ENCODE results near the gene GPC1.

The GPC1 gene

GRCh38 chr2:240506406-240507059, 71.1 kb downstream of the GPC1 start:
- no peak overlapping the region for H3K4me3 ChIP-seq (ENCODE audit: low read depth, low read length)
- TF ChIP-seq, protein P1, sequence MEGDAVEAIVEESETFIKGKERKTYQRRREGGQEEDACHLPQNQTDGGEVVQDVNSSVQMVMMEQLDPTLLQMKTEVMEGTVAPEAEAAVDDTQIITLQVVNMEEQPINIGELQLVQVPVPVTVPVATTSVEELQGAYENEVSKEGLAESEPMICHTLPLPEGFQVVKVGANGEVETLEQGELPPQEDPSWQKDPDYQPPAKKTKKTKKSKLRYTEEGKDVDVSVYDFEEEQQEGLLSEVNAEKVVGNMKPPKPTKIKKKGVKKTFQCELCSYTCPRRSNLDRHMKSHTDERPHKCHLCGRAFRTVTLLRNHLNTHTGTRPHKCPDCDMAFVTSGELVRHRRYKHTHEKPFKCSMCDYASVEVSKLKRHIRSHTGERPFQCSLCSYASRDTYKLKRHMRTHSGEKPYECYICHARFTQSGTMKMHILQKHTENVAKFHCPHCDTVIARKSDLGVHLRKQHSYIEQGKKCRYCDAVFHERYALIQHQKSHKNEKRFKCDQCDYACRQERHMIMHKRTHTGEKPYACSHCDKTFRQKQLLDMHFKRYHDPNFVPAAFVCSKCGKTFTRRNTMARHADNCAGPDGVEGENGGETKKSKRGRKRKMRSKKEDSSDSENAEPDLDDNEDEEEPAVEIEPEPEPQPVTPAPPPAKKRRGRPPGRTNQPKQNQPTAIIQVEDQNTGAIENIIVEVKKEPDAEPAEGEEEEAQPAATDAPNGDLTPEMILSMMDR (IDR thresholded peaks at IDR 0.05; ENCODE audit: borderline replicate concordance, insufficient read depth, low read depth, low read length), result no peak

DNA sequence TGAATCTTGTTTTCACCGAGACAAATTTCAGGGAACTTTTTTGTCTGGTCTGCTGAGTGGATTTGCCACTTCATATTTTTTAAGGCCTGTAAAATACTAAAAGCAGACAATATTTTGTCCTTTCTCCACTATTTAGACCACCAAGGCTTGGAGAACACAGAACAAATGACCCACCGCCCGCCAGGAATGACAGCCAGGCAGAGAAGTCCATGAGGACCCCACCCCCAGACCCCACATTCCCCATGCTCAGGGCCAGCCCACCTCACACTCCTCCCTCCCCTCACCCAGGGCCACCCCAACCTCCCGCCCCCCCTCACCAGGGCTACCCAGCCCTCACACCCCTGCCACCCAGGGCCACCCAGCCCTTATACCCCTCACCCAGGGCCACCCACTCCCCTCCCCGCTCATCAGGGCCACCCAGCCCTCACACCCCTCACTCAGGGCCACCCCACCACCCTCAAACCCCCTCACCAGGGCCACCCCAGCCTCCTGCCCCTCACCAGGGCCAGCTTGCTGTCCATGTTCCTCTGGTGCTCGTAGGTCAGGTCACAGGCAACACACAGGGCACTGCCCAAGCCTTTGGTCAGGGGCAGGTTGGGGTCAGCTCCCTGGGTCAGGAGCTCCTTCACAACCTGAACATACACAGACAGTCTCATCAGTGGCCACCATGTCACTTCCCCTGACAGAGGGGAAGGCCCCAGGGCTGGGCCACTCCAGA, 71.8 kb downstream of the GPC1 start:
- no peak overlapping the region for H3K4me3 ChIP-seq (ENCODE audit: low read depth, low read length)

DNA sequence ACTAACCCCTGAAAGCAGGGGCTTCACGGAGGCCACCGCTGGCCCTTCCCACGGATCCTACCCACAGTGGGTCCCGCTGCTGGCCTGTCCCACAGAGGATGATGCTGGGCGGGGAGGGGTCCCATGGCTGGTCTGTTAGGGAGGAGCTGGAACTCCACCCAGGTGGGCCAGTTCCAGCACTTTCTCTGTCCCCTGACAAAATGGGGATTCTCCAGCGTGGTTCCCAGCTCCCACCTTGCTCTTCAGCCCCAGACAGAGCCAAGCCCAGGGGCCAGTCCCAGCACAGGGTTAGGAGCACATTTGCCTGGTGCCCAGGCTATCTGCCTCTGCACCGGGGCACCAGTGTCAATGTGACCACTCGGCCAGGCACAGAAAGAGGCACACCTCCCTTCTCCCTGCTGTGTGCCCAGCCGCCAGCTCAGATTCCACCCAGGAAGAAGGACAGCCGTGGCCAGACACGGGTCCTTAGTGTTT, 72.4 kb downstream of the GPC1 start:
- TF ChIP-seq, protein P1 (IDR thresholded peaks at IDR 0.05; ENCODE audit: borderline replicate concordance, insufficient read depth, low read depth, low read length), result no peak
- H3K4me3 ChIP-seq (ENCODE audit: low read depth, low read length), result no peak overlapping the region

More for the DNA sequence above, 71.8 kb downstream of the GPC1 start:
- TF ChIP-seq, protein P1 (IDR thresholded peaks at IDR 0.05; ENCODE audit: borderline replicate concordance, insufficient read depth, low read depth, low read length), result no peak

GRCh38 chr2:240508832-240509545, 73.5 kb downstream of the GPC1 start:
- TF ChIP-seq, protein P1 (IDR thresholded peaks at IDR 0.05; ENCODE audit: borderline replicate concordance, insufficient read depth, low read depth, low read length), result no peak
- H3K4me3 ChIP-seq (ENCODE audit: low read depth, low read length), result no peak overlapping the region

GRCh38 chr2:240509667-240510512, 74.4 kb downstream of the GPC1 start:
- no peak overlapping the region for H3K4me3 ChIP-seq (ENCODE audit: low read depth, low read length)
- TF ChIP-seq, protein P1 (IDR thresholded peaks at IDR 0.05; ENCODE audit: borderline replicate concordance, insufficient read depth, low read depth, low read length), result no peak

DNA sequence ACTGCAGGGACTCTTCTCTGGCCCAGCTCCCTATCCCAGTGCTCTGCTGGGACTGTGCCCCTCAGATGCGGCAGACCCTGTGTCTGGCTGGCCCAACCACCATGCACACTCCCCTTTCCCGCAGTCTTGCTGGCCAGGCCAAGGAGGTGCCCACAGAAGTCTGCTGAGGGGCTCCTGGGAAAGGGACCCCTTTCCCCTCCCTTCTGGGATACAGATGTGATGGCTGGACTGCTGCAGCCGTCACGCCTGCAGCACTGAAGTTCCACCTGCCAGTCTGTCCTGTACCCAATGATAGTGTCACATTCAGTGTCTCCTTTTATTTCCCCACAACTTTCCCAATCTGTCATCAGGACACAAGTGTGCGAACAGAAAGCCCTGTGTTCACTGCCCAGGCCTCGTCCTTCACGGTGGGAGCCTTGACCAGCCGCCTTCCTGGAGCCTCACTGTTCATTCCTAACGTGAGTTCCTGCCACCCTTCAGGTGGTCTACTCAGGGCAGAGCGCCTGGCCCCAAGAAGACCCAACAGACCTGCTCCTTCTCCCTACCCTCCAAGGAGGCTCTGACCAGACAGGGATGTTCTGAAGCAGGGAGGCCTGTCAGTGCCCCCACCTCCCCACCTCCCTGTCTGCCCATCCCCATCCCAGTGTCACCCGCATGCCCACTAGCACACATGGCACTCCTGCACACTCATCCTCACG, 75.2 kb downstream of the GPC1 start:
- no peak overlapping the region for H3K4me3 ChIP-seq (ENCODE audit: low read depth, low read length)
- TF ChIP-seq, protein P1 (IDR thresholded peaks at IDR 0.05; ENCODE audit: borderline replicate concordance, insufficient read depth, low read depth, low read length), result no peak

Data from GM12875 (cell line).